NCI-H1105 treated with DMSO at 0.1 percent for 48 hours (cell line): ENCODE results near the gene ALOX15B.
"Not testable (repeated sequence)": the region's sequence is repeated elsewhere in the genome, so short reads cannot be mapped to it uniquely, and the experiment has no call there.

ENCODE experiments used
- DNase-seq: peaks from one replicate; lab custom pipeline; 2025; lab: John Stamatoyannopoulos, UW

ALOX15B gene

DNA sequence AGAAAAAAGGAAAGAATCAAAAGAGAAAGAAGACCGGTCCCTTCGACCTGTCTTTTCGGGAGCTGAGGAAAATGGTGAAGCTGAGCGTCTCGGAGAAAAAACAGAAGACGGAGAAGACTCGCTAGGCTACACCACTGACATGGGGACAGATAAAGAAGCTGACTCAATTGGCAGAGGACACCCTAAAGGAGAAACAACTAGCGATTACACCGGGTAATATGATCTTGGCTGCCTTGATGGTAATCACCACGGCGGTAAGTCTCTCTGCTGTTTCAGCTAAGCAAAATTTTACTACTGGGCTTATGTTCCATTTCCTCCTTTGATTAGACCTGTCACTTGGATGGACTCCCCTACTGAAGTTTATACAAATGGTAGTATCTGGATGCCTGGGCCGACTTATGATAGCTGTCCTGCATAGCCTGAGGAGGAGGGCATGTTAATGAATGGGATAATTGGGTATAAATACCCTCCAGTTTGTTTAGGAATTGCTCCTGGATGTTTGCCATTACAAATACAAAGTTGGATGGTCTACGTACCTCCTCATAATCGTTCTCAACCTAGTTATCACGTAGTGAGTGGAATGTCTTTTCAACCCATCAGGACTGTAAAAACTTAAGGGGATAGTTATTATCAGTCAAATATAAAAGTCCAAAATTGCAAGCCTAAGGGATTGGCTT, 24.1 kb downstream of the ALOX15B start:
- peak; percentile 89 for DNase-seq

DNA sequence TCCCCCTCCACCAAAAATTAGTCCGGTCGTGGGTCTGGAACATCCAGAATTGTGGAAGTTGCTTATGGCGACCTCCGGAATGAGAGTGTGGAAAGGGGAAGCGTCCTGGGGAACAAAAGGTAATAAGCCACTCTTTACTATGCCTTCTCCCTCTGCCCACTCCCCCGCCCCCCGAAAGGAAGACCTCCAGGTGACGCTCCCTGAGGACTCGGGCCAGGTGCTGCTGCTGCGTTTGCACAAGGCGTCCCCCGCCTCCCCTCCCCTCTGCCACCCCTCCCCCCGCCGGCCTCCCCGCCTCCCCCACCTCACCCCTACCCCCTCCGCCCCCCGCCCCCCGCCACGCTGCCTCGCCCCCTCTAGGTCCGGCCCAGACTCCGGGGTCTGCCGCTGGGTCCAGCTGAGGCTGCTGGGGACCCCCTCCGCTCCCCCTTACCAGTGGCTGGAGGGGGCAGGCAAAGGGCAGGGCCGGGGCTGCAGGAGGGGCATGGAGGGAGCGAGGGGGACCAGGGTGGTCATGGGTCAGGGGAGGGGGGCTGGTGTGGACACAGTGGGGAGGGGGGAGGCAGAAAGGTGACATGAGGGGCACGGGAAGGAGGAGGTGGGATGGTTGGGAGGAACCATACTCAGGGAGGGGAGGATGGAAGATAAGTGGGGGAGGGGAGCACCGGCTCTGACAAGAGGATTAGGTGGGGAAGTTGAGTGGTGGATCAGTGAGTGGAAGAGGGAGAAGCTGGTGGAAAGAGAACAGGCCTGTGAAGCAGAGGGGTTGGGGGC, 25.1 kb downstream of the ALOX15B start:
- no peak for DNase-seq

GRCh38 chr17:8064561-8065019, 25.7 kb downstream of the ALOX15B start:
- DNase-seq: no peak

GRCh38 chr17:8066841-8067775, 28.2 kb downstream of the ALOX15B start:
- no peak for DNase-seq

DNA sequence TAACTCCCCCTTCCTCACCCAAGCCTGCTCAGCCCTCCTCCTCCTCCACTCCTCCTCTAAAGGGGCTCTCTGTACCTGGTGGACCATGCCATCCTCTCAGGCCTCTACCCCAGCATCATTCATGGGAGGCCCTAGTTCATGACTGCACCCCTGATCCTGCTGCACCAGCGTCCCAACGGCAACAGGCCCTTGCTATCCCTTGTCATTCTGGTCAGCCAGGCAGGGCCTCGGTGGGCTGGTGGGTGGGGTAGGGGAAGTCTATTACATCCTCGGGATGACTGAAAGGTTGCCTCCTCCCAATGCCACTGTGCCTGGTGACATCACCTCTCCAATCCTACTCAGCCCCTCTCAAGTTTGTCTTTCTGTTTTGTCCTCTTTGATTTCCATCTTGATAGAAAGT, 28.9 kb downstream of the ALOX15B start:
- no peak for DNase-seq

DNA sequence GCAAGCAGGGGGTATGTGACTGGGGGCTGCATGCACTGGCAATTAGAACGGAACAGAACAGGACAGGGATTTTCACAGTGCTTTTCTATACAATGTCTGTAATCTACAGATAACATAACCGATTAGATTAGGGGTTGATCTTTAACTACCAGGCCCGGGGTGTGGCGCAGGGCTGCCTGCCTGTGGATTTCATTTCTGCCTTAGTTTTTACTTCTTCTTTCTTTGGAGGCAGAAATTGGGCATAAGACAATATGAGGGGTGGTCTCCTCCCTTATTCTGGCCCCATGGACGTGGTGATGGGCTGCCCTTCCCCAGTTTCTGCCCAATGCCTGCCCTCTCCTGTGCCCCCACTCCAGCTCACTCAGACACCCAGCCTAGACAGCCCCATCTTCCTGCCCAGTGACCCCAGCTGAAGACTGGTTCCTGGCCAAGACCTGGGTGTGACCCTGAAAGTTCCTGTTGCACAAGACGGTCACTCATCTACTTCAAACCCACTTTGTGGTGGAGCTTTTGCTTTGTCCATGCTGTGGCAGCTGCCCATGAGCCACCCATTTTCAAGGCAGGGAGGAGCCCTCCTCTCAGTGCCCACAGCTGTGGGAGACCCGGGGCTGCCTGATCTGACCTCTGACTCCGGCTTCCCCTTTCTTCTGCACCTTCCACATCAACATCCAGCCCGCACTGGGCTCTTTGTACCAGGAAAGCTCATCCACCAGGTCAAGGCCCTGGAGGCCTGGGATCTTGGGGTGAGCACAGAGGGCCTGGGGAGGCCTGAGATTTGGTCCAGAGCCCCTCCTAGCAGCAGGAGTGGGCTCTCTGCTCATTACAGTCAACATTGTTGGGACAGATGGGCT, 30.1 kb downstream of the ALOX15B start:
- DNase-seq: no peak

DNA sequence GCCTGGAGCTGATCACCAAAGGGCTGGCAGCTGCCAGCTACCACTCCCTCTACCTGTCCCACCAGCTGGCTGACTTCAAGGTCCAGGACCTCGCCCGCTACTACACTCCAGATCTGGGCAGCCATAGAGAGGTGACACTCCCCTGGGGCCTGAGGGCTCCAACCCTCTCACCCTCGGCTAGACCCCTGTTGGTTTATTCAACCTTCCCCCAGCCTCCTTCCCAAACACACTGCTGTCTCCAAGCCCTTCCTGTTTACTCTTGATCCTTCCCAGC, 30.7 kb downstream of the ALOX15B start:
- DNase-seq: no peak

GRCh38 chr17:8071496-8071895, 32.6 kb downstream of the ALOX15B start:
- DNase-seq: no peak

- no peak for DNase-seq
These were observed 33.5 kb downstream of the ALOX15B start for GRCh38 chr17:8072341-8072728.

DNA sequence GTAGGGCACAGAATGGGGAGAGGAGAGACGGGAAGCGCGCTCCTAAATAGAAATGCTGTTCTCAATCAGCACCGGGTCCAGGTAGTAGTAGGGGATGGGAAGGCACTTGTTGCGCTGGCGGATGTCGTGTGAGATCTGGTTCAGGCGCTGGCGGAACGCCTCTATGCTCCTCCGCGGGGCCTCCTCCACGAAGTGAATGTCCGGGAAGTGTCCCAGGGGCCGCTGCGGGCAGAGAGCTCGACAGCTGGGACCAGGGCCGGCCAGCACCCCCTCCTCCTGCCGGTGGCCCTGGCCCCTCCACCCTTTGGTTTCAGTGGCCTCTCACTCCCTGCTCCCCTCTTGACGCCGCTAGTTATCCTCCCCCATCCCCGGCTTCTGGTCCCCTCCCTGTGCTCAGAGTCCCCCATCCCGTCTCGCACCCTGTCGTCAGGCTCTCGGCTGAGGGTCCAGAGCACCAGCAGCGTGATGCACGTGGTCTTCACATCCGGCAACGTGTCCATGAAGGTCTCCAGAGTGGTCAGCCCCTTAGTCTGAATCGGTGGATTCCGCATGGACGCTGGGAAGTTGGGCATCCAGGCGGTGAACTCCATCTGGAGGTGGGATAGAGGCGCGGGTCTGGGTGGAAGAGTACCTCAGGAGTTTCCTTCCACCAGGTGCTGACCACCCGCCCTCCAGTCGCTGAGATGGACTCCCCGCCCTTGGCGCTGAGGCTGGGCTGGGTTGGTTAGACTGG, 34.0 kb downstream of the ALOX15B start:
- peak; percentile 18 for DNase-seq

- DNase-seq: peak; percentile 79
These were observed 35.0 kb downstream of the ALOX15B start for GRCh38 chr17:8073627-8074484.

GRCh38 chr17:8074554-8074953, 35.7 kb downstream of the ALOX15B start:
- no peak for DNase-seq

- DNase-seq: no peak
These were observed 36.2 kb downstream of the ALOX15B start for GRCh38 chr17:8075081-8075480.

DNA sequence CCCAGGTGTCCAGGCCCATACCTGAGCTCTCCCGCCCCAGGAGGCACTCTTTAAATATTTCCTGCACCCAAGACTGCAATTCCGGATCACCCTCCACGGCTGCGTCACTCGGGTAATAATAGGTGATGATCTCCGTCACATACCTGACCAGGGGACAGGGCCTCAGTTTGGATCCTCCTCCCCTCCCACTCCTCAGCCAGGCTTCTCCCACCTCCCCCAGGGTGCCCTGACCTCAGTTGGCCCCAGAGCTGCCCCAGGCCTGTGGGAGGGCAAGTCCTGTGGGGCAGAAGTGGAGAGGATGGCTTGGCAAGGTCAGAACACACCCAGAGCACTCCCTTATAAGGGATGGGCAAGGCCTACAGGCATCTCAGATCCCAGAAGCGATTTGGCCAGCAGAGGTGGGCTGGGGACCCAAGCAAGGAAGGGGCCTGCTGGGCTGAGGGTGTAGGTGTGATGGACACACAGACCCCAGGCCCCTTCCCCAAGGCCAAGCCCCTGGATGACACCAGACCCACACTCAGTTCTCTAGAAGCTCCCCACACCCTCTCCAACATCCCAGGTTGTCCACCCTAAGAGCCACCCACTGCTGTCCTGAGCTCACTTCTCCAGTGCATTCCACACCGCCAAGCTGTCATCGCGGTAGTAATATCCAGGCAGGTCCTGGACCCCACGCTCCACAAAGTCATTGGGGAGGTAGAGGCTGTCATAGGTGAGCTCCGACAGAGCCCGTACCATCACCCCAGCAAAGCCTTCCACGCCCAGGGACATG, 36.9 kb downstream of the ALOX15B start:
- no peak for DNase-seq

DNA sequence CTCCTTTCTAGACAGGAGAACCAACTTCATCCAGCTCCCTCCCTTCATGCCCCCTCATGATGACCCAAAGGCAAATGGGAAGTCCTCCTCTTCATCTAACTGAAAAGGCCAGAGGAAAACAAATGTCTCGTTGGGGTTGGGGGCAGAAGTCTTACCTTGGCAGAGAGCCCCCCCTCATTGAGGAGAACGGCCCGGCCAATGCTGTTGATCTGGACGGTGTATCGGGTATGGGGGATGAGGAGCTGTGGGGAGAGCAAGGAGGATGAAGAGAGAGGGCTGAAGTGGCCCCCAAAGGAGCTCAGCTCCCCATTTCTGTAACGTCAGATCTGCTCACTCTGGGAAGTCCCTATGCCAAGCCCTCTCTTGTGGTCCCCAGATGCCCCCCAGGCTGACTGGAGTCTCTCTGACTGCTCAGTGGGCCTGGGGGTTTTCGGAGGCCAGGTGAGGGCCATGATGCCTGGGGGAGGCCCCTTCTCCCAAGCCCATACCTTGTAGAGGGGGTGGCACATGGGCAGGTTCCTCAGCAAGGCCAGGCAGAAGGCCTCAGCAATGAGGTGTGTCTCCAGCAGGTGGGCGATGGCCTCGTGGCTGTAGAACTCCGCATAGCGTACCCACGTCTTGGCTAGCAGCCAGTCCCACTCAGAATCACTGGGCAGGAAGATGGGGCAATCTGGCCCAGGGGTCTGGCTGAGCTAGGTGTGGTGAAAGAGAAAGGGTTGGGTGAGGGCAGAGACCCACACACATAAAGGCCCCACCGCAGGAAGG, 37.8 kb downstream of the ALOX15B start:
- DNase-seq: no peak

DNA sequence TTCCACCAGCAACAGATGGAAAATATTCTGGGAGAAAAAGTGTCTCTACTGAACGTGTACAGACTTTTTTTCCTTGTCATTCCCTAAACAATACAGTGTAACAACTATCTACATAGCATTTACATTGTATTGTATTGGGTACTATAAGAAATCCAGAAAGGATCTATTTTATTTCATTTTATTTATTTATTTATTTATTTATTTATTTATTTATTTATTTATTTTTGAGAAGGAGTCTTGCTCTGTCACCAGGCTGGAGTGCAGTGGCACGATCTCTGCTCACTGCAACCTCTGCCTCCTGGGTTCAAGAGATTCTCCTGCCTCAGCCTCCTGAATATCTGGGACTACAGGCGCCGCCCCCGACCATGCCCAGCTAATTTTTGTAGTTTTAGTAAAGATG, 39.1 kb downstream of the ALOX15B start:
- not testable (repeated sequence) for DNase-seq

GRCh38 chr17:8079291-8080207, 40.7 kb downstream of the ALOX15B start:
- peak; percentile 70 for DNase-seq
